ENCODE data around the gene MYO10.

- TF ChIP-seq CTCF (IDR thresholded peaks at IDR 0.05) (no peak), POLR2A (IDR thresholded peaks at IDR 0.05) (no peak), EP300 (IDR thresholded peaks at IDR 0.05) (no peak)
Measured at GRCh38 chr5:16737209-16737608, 198.9 kb downstream of the MYO10 start.

All from tibial nerve (tissue), 4 donors.